ENCODE results near the gene GLT6D1.

Gene GLT6D1

GRCh38 chr9:135584371-135584770 is 55.0 kb downstream of the GLT6D1 start:
- DNase-seq (ENCODE audit: low spot score), result no peak

GRCh38 chr9:135583688-135584011 is 55.7 kb downstream of the GLT6D1 start:
- no peak for DNase-seq (ENCODE audit: low spot score)

DNA sequence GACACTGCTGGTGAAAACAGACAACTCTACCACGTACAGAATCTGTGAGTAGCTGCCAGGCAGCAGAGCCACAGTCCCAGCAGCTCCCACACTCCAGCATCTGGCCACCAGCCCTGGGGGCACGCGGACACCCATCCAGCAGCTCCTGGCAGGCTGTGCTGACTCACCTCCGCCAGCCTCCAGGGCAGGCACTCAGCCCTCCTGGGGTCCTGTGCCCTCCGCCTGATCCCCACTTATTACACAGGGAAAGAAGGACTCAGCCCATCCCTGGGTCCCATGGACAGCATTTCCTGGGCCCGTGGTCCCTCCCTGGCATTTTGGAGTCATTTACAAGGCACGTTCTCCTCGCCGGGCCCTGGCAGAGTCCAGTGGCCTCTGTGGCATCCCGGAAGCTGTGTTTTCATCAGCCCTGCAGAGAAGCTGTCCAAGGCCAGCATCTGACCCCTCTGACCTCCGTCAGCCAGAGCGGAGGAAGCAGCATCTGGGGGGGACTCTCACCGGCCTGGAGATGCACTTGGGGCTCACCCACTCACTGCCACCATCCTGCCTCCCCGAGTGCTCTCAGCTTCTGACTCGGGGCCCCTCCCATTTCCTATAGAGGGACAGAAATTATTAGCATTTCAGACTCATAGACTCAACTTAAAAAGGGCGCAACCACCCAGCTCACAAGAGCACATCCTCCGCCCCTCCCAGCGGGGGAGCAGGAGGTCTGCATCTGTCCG is 56.2 kb downstream of the GLT6D1 start:
- no peak for DNase-seq (ENCODE audit: low spot score)

DNA sequence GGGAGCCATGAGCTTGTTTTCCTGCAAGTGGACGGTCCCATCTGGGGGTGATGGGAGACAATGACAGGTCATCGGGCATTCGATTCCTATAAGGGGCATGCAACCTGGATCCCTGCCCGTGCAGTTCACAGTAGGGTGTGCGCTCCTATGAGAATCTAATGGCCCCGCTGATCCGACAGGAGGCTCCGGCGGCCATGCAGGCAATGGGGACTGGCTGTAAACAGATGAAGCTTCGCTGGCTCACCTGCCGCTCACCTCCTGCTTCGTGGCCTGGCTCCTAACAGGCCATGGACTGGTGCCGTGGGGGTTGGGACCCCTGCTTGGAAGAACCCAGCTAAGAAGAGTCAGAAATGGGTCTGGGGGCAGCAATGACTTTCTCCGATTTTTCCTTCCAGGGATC is 56.8 kb downstream of the GLT6D1 start:
- no peak for DNase-seq (ENCODE audit: low spot score)

GRCh38 chr9:135581636-135582426 is 57.5 kb downstream of the GLT6D1 start:
- no peak for DNase-seq (ENCODE audit: low spot score)

DNA sequence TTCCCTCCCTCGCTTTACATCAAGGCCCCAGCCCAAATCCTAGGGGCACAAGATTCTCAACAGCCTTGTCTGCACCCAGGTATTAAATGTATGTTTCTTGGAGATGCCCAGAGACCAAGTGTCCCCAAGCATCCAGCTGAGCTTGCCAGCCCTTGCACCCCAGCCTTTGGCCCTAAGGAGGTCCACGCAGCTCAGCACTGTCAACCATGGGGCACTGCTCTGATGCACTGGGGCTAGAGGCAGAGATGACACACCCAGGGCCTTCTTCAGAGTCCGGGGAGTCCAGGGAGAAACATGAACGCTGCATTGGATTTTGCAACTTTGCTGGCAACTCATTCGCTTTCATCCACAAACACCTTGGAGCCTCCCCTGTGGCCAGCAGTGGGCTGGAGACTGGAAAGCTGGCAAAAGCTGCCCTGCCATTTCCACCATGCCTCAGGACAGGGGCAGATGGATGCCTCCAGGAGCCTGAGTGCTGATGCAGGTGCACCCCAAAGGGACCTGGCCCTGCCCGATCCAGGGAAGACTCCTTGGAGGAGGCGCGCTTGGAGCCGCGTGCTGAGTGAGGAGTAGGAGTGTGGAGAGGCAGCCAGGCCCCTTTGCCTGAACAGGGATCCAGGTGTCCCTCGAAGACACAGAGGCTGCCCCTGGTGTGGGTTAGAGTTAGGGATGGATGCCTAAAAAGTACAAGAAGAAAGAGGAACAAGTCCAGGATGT is 58.5 kb downstream of the GLT6D1 start:
- DNase-seq (ENCODE audit: low spot score), result no peak

DNA sequence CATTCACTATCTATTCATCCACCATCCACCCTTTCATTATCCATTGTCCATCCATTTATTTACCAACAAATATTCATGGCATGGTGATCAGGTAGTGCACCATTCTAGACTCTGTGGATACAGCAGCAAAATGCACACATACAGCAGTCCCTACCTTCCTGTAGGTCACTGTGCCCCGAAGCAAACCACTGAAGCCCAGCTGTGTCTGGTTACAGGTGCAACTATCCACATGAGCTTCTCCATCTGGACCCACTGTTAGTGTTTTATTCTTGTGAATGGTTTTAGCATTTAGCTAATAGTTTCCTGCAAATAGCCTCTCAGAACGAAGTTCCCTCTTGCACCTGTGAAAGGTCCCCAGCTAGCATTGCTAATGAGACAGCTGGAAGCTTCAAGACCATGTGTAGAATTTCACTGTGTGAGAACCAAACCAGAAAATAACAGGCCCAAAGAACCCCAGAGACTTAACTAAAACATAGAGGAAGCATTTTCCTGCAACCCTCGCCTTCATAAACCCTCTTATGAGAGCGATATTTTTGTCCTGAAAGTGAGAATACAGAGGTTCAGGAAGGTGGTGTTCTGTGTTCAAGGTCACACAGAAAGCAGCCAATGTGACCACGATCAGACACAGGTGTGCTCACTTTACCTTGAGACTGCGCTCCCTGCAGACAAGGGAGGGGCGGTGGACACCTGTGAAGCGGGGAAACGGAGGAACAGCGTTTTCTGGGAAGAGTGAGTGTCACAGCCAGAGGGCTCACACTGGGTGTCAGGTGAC is 59.3 kb downstream of the GLT6D1 start:
- no peak for DNase-seq (ENCODE audit: low spot score)

DNA sequence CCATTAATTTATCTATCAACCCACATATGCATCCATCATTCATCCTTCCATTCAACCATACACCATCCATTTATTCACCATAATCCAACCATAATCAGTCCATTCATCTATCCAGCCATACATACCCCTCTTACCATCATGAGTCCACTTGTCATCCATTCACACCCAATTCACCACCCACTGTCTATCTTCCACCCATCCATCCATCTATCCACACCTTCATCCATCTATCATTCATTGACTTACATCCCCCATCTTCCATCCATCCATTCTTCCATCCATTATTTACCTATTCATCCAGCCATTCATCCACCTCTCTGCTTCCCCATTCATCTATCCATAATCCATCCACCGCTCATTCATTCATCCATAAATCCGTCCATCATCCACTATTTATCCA is 60.0 kb downstream of the GLT6D1 start:
- DNase-seq (ENCODE audit: low spot score), result no peak

- DNase-seq (ENCODE audit: low spot score), result no peak
These were observed 62.1 kb downstream of the GLT6D1 start for GRCh38 chr9:135577256-135577655.

DNA sequence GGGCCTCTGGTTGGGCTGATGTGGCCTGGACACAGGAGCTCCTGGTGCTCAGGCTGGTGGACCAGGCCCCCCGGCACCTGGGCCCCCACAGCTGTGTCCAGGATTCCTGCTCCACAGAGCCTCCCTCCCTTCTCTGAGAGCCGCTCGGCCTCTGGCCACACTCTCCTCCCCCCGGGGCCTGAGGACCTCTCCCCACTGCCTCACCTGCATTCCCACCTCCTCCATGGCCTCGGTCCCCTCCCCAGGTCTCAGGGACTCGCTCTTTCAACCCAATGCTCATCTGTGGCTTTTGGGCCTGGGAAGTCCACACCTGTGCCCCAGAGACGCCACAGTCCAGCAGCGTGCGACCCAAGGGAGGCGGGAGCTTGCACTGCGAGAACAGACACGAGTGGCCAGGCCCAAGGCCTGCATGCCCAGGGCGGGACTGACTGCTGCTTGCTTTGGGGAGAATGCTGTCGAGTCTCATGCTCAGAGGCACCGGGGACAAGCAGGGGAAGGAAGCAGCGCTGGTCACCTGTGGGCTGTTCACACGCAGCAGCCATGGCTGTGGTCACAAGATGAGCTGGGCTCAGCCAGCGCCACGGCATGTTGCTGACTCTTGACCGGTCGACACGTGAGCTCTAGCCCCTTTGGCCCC is 63.2 kb downstream of the GLT6D1 start:
- DNase-seq (ENCODE audit: low spot score), result no peak

- no peak for DNase-seq (ENCODE audit: low spot score)
These were observed 64.4 kb downstream of the GLT6D1 start for GRCh38 chr9:135574943-135575342.

DNA sequence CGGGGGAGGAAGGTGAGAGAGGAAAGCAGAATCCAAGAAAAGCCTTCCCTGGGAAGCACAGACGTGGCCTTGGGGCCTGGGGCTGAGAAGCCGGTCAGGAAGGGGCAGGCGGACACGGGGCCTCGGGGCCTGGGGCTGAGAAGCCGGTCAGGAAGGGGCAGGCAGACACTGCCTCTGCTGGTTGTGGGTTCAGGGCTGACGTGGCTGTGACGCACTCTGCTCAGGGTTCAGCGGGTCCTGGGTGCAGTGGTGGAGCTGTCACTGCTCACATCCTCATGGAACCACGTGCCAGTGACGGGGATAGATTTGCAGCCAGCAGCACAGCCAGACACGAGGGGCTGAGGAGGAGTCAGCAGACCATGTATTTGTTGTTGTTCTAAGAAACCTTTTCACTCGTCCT is 65.0 kb downstream of the GLT6D1 start:
- no peak for DNase-seq (ENCODE audit: low spot score)

Data from COLO829 (cell line).